Smooth muscle cell (in vitro differentiated cells): ENCODE results near the gene CCL1. TPM values are rescaled to one million over a fixed set of nuclear protein-coding genes. Genes with fewer than 3 reads are reported as not detected.

Experiments
- DNase-seq: peaks from one replicate; lab custom pipeline; 2025; ENCODE audit not compliant: unreplicated experiment; lab: John Stamatoyannopoulos, UW
- H2AFZ ChIP-seq: fragments of 200-600 bp; sonication (generic); 2 replicates; pipeline ENCODE4 v1.6.0; 2016; ENCODE audit warnings: antibody characterized with exemption, low read depth, mild to moderate bottlenecking
- H3F3A ChIP-seq: fragments of 200-600 bp; sonication (generic); 2 replicates; pipeline ENCODE4 v1.6.0; 2017; ENCODE audit warnings: antibody characterized with exemption, low read depth
- H3K27ac ChIP-seq: fragments of 200-600 bp; sonication (generic); 2 replicates; pipeline ENCODE4 v1.5.1; 2016; ENCODE audit warnings: low read depth, mild to moderate bottlenecking
- H3K27me3 ChIP-seq: fragments of 200-600 bp; sonication (generic); 2 replicates; pipeline ENCODE4 v1.6.1; 2016; ENCODE audit warnings: low read depth, mild to moderate bottlenecking
- H3K36me3 ChIP-seq: fragments of 200-600 bp; sonication (generic); 2 replicates; pipeline ENCODE4 v1.5.1; 2016; ENCODE audit warnings: low read depth
- H3K4me1 ChIP-seq: fragments of 200-600 bp; sonication (generic); 2 replicates; pipeline ENCODE4 v1.5.1; 2016; ENCODE audit warnings: low read depth
- H3K4me2 ChIP-seq: fragments of 200-600 bp; sonication (generic); 2 replicates; pipeline ENCODE4 v1.6.0; 2016; ENCODE audit warnings: mild to moderate bottlenecking
- H3K4me3 ChIP-seq: fragments of 200-600 bp; sonication (generic); 2 replicates; pipeline ENCODE4 v1.5.1; 2016; ENCODE audit warnings: mild to moderate bottlenecking
- H3K79me2 ChIP-seq: fragments of 200-600 bp; sonication (generic); 2 replicates; pipeline ENCODE4 v1.6.0; 2016; ENCODE audit warnings: low read depth, mild to moderate bottlenecking
- H3K9ac ChIP-seq: fragments of 200-600 bp; sonication (generic); 2 replicates; pipeline ENCODE4 v1.6.0; 2016; ENCODE audit warnings: low read depth
- H3K9me3 ChIP-seq: fragments of 200-600 bp; sonication (generic); replicated peaks from 2 replicates; pipeline ENCODE4 v1.5.1; 2016; ENCODE audit warnings: low read depth
- H4K20me1 ChIP-seq: fragments of 200-600 bp; sonication (generic); 2 replicates; pipeline ENCODE4 v1.6.0; 2016; ENCODE audit warnings: low read depth
- CTCF ChIP-seq: fragments of 200-600 bp; sonication (generic); IDR thresholded peaks from 2 replicates; pipeline ENCODE4 v1.5.1; 2017; ENCODE audit warnings: borderline replicate concordance, mild to moderate bottlenecking, antibody characterized with exemption; ENCODE audit not compliant: insufficient read depth, poor library complexity, severe bottlenecking
- WGBS: methylation state at CpG from one replicate; pipeline ENCODE4 v1.1.7; 2016; ENCODE audit warnings: low lambda C conversion rate; 5-methylcytosine and 5-hydroxymethylcytosine counted together
- polyA plus RNA-seq: library from polyadenylated mRNA; unstranded; fragments of >200 nt; fragmentation: Nextera tagmentation; extraction: Ambion mirVana; gene quantifications from 2 replicates; pipeline ENCODE4 v1.2.1, GENCODE V29; 2016
- total RNA-seq: library from RNA; depleted of rRNA; stranded (reverse); fragments of >200 nt; gene quantifications from 2 replicates; pipeline ENCODE4 v1.2.3, GENCODE V29; 2014

CCL1 gene
- total and polyA plus RNA-seq, 2 experiments from 2014 or later = not detected

GRCh38 chr17:34321964-34322363 lies 41.1 kb downstream of the CCL1 start:
- no peaks in the 10 kb centered on the region for H4K20me1 ChIP-seq
- no peaks in the 10 kb centered on the region for H3K36me3 ChIP-seq
- no peak overlapping the region for H2AFZ ChIP-seq
- no peak for DNase-seq
- H3K4me3 ChIP-seq = no peak overlapping the region
- no peaks in the 10 kb centered on the region for H3K4me1 ChIP-seq
- no peaks in the 10 kb centered on the region for H3K27me3 ChIP-seq
- no peak overlapping the region for H3K27ac ChIP-seq
- TF ChIP-seq CTCF = no peak
- no peak overlapping the region for H3K4me2 ChIP-seq
- H3K9me3 ChIP-seq = no peaks in the 10 kb centered on the region
- no peak overlapping the region for H3K9ac ChIP-seq
- H3F3A ChIP-seq = no peaks in the 10 kb centered on the region
- no peaks in the 10 kb centered on the region for H3K79me2 ChIP-seq

DNA sequence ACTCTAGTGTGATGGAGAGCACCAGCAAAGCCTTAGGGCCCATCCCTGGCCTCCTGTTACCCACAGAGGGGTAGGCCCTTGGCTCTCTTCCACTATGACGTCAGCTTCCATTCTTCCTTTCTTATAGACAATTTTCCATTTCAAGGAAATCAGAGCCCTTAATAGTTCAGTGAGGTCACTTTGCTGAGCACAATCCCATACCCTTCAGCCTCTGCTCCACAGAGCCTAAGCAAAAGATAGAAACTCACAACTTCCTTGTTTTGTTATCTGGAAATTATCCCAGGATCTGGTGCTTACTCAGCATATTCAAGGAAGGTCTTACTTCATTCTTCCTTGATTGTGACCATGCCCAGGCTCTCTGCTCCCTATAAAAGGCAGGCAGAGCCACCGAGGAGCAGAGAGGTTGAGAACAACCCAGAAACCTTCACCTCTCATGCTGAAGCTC lies 44.0 kb downstream of the CCL1 start, which contains the start of gene CCL8:
TSS of gene CCL8 (plus strand) at position 397 of the 445 bp plus-strand sequence. CDS start 67 bp downstream, outside the sequence.
- TF ChIP-seq CTCF = no peak
- Histone ChIP-seq H3K4me3 (no peak within 1 kb of the TSS), H3K9ac (no peak within 1 kb of the TSS), H4K20me1 (no peaks in the 10 kb centered on the region), H2AFZ (no peak within 1 kb of the TSS), H3K27me3 (peaks cover 12% of the 10 kb centered on the region), H3K4me1 (no peaks in the 10 kb centered on the region), H3F3A (no peaks in the 10 kb centered on the region), H3K36me3 (no peaks in the 10 kb centered on the region), H3K4me2 (no peak within 1 kb of the TSS), H3K79me2 (no peaks in the 10 kb centered on the region), H3K27ac (no peak within 1 kb of the TSS), H3K9me3 (no peaks in the 10 kb centered on the region)
- 82% methylated on average over 2 of the region's 2 CpGs for WGBS
- DNase-seq = no peak

DNA sequence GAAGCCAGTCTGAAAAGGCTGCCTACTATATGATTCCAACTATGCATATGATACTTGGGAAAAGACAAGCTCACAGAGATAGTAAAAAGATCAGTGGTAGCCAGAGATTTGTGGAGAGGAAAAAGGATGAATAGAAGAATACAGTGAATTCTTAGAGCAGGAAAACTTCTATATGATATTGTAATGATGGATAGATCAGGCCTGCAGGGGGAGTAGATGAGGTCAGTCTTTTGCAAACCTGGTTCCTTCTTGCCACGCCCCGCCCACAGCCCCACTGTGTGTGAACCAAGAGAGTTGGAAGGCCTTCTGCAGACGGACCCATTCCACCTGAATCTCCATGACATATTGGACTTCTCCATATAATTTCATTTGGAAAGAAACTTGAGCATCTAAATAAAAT lies 44.6 kb downstream of the CCL1 start:
- no peak overlapping the region for H3K4me3 ChIP-seq
- no peaks in the 10 kb centered on the region for H3K79me2 ChIP-seq
- no peaks in the 10 kb centered on the region for H3K36me3 ChIP-seq
- no peak overlapping the region for H3K9ac ChIP-seq
- H4K20me1 ChIP-seq = no peaks in the 10 kb centered on the region
- no peak overlapping the region for H2AFZ ChIP-seq
- no peak for DNase-seq
- no peaks in the 10 kb centered on the region for H3K9me3 ChIP-seq
- no peaks in the 10 kb centered on the region for H3K4me1 ChIP-seq
- WGBS = 72% methylated on average over 3 of the region's 3 CpGs
- no peaks in the 10 kb centered on the region for H3F3A ChIP-seq
- H3K27me3 ChIP-seq = peaks cover 12% of the 10 kb centered on the region
- TF ChIP-seq CTCF = no peak
- no peak overlapping the region for H3K27ac ChIP-seq
- no peak overlapping the region for H3K4me2 ChIP-seq

DNA sequence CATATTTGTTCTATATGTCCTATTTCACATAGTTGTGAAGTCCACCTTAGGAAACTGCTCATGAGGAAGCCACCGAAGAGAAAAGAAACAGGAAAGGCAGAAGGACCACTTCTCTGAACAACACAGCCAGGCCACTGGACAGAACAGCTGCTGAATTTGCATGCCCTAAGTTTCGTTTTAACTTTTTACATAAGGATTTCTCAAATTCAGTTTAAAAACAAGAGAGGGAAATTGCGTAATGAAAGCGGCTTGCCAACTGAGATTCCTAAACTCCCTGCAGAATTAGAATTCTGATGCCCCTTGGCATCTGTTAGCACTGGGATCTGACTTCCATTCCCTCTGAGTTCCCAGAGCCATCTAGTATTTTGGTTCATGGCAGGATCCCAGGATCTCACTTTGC lies 48.8 kb downstream of the CCL1 start:
- no peak overlapping the region for H3K27ac ChIP-seq

More for the DNA sequence above, 48.8 kb downstream of the CCL1 start:
- H3K79me2 ChIP-seq = no peaks in the 10 kb centered on the region
- no peaks in the 10 kb centered on the region for H3K9me3 ChIP-seq
- no peaks in the 10 kb centered on the region for H3F3A ChIP-seq
- no peaks in the 10 kb centered on the region for H3K4me1 ChIP-seq
- no peak overlapping the region for H3K4me2 ChIP-seq
- H2AFZ ChIP-seq = no peak overlapping the region
- H3K36me3 ChIP-seq = no peaks in the 10 kb centered on the region
- DNase-seq = no peak
- WGBS = 80% methylated on average over 4 of the region's 4 CpGs
- peaks cover 12% of the 10 kb centered on the region for H3K27me3 ChIP-seq
- H3K4me3 ChIP-seq = no peak overlapping the region
- H4K20me1 ChIP-seq = no peaks in the 10 kb centered on the region
- no peak for TF ChIP-seq CTCF
- no peak overlapping the region for H3K9ac ChIP-seq
